ENCODE data around the gene LINGO3.
"Not testable (repeated sequence)": the region's sequence is repeated elsewhere in the genome, so short reads cannot be mapped to it uniquely, and the experiment has no call there.

The LINGO3 gene, protein sequence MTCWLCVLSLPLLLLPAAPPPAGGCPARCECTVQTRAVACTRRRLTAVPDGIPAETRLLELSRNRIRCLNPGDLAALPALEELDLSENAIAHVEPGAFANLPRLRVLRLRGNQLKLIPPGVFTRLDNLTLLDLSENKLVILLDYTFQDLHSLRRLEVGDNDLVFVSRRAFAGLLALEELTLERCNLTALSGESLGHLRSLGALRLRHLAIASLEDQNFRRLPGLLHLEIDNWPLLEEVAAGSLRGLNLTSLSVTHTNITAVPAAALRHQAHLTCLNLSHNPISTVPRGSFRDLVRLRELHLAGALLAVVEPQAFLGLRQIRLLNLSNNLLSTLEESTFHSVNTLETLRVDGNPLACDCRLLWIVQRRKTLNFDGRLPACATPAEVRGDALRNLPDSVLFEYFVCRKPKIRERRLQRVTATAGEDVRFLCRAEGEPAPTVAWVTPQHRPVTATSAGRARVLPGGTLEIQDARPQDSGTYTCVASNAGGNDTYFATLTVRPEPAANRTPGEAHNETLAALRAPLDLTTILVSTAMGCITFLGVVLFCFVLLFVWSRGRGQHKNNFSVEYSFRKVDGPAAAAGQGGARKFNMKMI

DNA sequence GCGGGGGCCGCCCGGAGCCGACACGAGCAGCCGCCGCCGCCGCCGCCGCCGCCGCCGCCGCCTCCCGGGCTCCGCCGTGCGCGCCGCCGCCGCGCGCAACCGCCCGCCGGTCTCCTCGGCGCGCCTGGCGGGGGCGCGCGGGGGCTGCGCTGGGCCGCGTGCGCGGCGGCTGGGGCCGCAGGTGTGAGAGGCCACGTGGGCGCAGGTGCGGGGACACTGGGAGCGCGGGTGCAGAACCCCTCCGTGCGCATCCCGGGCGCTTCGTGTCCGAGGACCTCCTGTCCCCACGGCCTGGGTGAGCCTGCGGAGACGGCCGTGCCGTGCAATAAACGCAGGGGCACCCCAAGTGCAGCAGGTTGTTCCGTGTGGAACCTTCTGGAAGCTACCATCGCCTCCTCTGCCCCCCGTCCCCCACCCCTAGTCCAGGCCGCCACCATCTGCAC lies at the start of gene LINGO3:
LINGO3 (minus strand) TSS at position 41 of the 443 bp plus-strand sequence. CDS start 16,378 bp downstream, outside the sequence.
- no peak for DNase-seq

DNA sequence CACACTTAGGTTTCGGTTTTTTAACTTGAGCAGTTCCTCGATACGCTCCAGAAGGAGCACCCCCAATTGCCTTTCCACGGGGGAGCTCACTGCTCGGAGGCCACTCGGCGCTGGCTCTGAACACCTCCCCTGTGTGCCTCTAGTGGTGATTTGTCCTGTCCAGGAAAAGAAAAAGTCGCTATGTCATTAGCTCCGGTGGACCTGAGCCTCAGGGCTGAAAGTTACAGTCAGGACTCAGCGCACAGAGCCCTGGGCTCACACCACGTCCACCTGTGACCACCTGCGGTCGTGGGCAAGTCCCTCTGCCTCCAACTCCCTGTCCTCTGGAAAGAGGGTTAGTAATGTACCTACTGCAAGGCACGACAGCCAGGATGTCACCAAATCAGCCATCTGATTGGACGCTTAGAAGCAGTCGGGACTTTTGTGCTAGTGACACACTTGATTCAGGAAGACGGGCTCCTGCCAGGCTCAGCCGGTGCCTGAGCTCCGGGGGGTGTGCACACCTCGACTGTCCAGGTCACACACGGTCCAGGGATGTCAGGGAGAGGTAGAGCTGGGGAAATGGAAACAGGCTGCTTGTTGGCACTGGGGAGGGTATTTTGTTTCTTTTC lies 48.2 kb upstream of the LINGO3 start:
- DNase-seq, result no peak

DNA sequence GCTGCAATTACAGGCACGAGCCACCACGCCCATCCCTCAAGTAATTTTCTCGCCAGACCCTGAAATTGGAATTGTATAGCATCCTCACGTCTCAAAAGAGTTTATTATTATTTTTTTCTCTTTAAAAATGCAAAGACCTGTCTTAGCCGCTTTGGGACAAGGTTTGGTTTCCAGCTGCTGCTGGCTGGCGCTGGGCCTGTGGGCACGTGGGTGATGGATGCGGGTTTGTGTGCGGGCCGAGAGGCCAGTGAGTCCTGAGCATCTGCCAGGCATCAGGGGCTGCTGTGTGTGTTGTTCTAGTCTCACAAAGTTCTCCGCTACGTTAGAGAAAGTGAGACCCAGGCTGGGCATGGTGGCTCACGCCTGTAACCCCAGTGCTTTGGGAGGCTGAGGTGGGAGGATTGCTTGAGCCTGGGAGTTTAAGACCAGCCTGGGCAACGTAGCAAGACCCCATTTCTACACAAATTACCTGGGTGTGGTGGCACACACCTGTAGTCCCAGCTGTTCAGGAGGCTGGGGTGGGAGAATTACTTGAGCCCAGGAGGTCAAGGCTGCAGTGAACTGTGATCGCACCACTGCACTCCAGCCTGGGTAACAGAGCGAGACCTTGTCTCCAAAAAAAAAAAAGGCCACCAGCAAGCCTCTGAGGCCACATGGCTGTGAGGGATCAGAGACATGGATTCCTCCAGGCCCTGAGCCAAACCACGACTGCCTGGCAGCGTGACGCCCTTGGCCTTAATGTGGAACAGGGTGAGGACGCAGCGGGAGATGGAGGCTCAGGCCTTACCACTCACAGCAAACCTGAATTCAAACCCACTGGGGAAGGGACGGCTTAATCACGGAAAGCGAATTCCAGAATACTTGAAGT lies 47.4 kb upstream of the LINGO3 start:
- no peak for DNase-seq

DNA sequence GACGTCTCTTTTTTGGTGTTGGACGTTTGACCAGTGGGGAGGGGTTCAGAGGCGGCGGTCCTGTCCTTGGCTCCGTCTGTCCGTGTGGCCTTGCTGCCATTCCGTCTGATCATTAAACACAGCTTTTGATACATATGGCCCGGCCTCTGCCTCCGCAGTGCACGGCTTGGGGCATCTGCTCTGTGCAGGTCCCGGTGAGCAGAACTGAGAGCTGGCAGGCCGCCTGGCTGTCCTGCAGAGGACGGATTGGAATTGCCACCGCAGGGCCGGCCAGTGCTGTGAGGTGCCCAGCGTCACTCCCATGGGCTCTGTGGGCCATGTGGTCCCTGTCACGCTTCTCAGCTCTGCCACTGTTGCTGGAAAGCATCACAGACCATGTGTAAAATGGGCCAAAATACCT lies 46.7 kb upstream of the LINGO3 start:
- no peak for DNase-seq

DNA sequence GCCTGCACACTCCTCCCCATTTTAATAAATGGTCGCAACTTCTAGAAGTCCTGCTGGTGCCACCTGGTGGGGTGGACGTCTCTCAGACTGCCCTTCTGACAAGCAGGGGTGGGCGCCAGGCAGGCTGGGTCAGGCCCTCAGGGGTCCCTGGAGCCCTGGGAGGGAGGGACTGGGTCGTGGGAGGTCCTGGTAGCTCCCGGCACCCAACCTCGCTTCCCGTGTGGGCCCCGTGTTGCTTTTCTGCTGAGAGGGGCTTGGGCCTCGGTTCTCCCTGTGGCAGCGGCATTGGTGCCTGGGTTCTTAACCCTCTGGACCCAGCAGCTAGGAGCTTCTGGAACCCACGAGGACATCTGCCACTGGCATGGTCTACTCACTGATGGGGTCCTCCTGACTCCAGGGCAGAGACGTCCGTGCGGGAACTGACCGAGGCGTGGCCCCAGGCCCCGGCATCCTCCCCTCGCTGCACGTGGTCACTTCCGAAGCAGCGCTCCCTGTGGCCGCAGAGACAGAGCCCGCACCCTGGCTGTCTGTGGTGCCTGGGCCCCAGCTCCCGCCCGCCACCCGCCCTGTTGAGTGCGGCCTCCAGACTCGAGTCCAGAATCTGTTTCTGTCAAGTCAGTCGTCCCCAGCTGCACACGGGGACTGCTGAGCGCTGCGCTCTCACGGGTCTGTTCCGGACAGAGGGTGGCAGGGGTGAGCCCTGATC lies 46.1 kb upstream of the LINGO3 start:
- DNase-seq, result no peak

DNA sequence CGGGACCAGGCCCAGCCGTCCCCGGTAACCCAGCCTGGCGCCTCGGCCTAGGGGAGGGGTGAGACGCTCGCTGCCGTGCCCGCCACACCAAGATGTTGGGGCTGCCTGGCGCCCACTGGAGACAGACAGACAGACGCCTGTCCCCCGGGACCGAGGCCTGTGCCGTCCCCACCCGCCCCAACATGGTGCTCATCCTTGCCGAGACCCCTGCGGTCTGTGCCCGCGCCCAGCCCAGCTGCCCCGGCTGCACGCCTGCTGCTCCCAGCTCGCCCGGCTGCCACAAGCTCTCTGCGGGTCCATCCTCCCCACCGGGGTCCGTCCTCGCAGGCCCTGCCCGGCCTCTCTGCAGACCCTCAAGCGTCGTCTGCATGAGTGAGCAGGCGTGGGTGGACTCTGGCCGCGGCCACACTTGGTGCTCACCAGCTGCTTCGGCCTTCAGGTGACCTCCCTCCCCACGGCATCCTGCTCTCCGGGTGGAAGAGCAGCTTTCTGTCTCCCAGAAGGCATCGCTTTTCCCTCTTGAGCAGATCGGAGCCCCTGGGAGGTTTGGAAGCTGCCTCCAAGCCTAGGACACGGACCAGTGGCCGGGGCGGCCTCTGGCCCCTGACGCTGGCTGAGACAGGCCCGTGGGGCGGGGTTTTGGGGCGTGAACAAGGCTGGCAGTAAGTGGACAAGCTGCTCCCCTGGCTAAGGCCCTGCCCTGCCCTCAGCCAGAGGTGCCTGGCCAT lies 45.4 kb upstream of the LINGO3 start:
- no peak for DNase-seq

DNA sequence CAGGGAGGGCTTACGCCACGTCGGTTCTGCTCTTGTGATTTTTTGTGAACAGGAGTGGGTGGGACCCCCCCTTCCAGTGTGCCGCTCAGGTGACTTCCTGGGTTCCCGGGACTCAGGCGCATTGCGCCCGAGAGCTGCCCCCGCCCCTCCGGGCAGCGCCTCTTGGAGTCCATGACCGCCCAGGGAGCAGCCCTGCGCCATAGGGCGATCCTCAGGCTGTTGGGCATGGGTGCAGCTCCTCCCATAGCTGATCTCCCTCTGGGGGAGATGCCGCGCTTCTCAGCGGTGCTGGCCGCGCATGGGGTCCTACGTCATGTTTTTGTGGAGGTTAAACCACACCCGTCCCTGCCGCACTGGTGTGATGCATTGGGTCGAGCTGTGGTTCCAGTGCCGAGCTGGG lies 44.2 kb upstream of the LINGO3 start:
- no peak for DNase-seq

DNA sequence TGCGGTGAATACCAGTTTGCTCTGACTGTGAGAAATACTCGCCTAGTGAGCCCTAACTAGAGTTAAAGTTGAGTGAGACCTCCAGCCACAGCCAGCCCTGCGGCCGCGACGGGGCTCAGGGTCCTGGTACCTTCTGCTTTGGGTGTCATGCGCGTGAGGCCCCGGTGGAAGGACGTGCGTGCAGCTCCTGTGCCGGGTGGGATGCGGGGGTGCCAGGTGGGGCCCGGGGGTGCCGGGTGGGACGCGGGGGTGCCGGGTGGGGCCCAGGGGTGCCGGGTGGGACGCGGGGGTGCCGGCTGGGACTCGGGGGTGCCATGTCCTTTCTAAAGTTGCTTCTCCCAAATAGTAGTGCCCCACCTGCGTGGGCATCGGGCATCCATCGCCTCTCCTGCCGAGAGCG lies 43.6 kb upstream of the LINGO3 start:
- no peak for DNase-seq

DNA sequence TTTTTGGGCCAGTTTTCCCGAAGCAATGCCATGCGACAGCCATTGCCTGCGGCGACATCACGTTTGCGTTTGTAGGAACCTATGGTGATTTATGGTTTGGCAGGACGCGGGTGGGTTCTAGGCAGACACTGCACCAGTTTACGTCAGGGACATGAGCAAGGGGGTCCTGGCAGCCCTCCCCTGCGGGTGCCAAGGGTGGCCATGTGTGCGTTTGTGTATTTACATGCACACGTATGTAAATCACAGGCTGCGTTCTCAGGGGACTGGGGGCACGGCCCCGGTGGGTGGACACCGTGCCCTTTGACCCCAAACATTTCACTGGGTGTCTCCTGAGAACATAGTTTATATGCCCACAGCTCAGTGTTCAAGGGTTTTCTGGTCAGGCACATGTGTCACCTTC lies 42.7 kb upstream of the LINGO3 start:
- no peak for DNase-seq

DNA sequence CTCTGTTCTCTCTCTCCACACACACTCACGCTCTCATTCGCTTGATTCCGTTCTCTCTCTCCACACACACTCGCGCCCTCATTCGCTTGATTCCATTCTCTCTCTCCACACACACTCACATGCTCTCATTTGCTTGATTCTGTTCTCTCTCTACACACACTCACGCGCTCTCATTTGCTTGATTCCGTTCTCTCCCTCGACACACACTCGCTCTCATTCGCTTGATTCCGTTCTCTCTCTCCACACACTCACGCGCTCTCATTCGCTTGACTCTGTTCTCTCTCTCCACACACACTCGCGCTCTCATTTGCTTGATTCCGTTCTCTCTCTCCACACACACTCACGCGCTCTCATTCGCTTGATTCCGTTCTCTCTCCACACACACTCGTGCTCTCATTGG lies 41.9 kb upstream of the LINGO3 start:
- DNase-seq, result not testable (repeated sequence)

DNA sequence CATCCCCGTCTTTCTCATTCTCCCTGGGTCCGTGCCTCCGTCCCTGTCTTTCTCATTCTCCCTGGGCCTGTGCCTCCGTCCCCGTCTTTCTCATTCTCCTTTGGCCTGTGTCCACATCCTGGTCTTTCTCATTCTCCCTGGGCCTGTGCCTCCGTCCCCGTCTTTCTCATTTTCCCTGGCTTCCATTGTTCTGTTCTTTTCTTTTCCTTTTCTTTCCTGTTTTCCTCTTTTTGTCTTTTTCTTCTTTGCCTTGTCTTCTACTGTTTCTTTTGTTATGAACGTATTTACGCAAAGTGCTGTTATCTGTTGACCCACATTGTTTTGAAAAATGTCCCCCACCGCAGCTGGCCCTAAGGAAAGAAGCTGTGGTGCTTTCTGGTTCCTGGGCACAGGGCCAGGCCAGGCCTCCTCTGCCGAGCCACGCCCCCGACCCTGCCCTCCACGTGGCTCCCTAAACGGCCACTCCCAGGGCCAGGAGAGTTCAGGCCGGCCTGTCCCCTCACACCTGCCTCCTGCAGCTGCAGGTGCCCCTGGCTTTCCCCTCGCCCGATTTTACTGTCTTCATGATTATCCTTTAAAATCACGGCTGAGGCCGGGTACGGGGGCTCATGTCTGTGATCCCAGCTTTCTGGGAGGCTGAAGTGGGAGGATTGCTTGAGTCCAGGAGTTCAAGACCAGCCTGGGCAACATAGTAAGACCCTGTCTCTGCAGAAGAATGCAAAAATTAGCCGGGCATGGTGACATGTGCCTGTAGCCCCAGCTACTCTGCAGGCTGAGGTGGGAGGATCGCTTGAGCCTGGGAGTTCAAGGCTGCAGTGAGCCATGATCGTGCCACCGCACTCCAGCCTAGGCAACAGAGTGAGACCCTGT lies 38.1 kb upstream of the LINGO3 start:
- DNase-seq, result no peak

DNA sequence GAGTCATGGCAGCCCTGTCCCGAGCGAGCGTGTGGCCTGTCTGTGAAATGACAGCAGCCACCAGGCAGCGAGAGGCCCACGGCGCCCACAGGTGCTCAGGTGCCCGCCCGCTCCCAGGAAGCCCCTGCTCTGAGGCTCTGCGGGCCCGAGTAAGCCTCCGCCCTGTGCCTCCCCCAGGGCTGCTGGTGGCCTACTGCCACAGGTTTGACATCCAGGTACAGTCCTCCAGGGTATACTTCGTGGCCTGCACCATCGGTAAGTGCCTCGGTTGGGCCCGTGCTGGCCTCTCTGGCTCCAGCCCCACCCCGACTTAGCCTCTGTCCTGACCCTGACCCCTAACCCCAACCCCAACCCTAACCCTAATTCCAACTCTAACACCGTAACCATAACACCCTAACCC lies 37.1 kb upstream of the LINGO3 start:
- DNase-seq, result no peak

DNA sequence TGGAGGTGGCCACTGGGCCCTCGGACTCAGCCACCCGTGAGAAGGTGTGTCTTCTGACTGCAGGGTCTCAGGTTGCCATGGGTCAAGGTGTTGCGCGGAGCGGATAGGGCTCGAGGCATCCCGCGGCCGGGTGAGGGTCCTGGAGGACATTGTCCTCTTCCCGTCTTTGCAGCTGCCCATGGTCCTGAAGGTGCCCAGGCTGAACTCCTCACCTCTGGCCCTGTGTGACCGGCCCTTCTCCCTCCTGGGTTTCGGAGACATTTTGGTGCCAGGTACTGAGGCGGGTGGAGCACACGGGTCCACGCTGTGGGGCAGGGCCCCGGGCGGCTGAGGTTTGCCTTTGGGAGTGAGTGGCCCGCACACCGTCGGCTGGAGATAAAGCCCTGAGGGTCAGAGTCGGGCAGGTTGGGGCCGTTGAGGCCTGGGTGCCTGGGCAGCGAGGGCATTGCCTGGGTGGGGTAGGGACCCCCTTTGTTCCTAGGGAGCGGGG lies 36.5 kb upstream of the LINGO3 start:
- DNase-seq, result no peak

DNA sequence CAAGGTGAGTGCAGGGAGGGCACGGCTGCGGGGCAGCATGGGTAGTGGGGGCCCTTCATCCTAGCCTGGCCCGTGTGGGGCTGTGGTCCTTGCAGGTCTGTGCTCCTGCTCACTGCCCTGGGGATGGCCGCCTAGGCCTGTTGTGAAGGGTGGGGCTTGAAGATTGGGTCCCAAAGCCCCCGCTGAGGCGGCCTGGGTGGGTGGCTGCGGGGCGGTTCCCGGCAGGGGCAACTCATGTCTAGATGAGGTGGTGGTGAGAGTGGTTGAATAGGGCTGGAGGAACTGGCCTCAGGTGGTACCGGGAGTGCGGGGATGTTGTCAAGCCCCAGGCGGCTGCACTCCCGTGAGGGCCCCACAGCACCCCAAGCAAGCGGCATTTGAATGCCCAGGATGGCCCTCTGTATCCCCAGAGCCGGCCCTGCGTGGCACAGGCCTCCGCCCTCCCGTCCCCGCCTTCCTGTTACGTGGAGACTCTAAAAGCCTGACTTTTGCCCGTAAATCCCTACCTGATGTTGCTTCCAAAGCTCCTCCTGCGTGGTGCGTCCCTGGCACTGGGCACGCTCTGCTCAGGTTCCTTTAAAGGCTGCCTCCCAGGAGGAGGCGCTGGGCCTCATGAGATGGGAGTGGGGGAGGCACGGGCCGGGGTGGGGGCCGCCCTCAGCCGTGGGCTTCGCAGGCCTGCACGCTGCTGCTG lies 35.5 kb upstream of the LINGO3 start:
- no peak for DNase-seq

DNA sequence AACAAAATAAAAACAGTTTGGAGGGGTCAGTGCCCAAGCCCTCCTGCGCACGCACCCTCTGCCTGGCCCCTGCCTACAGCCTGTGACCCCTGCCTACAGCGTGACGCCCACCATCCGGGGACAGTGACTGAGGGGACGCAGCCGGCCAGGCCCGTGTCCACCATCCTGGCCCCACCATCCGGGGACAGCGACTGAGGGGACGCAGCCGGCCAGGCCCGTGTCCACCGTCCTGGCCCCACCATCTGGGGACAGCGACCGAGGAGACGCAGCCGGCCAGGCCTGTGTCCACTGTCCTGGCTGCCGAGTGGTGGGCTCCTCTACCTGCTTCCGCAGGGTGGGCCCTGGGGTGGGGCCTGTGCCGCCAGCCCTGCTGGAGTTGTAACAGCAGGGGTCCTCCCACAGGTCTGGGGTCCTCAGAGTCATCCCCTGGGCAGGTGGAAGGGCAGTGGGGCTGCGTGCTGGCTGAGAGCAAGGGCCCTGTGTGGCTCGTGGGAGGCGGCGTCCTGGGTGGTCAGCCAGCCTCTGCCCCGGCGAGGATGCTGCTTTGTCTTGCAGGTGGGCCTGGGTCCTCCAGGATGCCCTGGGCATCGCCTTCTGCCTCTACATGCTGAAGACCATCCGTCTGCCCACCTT lies 34.8 kb upstream of the LINGO3 start:
- no peak for DNase-seq

DNA sequence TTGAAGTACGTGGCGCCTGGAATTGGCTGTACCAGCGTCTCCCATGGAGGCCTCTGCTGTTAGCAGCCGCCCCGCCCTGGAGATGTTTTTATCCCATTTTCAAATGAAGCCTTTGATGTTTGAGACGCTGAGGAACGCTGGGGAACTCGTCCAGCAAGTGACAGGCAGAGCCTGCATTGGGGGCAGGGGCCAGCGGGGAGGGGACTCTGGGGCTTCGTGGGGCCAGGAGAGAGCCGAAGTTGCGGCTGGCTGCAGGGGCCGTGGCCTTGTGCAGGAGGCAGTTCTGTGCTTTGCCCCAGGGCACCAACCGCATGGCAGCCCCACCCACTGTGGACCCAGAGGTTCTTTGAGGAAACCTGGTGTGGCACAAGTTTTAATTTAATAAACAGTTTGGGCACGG lies 34.0 kb upstream of the LINGO3 start:
- DNase-seq, result no peak

DNA sequence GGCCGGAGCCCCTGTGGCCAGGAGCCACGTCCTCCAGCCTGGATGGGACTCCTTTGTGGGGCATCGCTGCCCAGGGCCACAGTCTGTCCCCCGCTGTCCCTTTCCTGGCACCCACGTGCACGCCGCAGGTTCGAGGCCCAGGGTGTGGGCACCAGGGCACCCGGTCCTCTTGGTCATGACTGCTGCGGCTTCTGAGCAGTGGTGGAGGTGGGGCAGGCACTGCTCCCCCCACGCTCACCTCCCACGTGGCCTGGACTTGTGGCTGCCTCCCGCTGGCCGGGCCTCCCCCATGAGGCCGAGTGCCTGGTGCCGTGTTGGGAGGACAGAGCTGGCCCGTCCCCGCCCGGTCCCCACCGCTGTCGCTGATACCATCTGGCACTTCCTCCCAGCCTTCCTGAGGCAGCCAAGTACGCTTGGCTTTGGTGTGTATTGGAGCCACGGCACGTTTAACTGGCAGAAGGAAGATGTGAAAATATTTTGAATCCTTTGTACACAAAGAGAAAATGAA lies 33.3 kb upstream of the LINGO3 start:
- DNase-seq, result no peak

DNA sequence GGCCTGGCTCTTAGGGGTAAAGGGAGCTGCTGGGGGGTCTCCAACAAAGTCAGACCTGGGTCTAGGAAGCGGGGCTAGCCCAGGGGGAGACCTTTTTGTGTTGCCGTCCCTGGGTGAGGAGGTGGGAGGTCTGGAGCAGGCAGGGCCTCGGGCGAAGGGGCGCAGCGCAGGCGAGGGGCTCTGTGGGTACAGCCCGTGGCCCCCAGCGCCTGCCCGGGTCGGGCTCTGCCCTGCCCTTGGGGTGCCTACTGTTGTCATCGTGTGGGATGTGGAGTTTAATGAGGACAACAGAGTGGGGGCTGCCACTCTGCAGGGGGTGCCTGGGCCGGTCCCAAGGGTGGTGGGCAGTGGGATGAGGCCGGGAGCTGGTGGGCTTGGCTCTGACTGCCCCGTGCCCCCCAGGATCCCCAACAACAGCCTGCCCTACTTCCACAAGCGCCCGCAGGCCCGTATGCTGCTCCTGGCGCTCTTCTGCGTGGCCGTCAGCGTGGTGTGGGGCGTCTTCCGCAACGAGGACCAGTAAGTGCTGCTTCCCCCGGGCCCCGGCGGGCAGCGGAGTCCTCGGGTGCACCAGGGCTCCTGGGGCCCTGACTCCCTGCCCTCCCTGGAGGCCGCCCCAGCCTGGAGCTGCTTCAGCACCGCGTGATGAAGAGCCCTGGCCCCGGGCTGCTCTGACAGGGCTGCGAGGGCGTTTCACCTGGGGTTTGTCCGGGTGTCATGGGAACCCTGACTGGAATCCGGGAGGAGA lies 32.7 kb upstream of the LINGO3 start:
- no peak for DNase-seq

All from NCI-H446 (cell line).